Measurements from ENCODE around the gene TM4SF1.

Gene TM4SF1

GRCh38 chr3:149376718-149377407, 586 bp downstream of the TM4SF1 start:
- in situ Hi-C loops (cut with MboI; ENCODE audit: low sequenced_read_pairs), result no loop called here

- in situ Hi-C loops (cut with MboI; ENCODE audit: low sequenced_read_pairs), result no loop called here
Observed at GRCh38 chr3:149375501-149376196, 1.8 kb downstream of the TM4SF1 start.

GRCh38 chr3:149374793-149375500, 2.5 kb downstream of the TM4SF1 start:
- in situ Hi-C loops (cut with MboI; ENCODE audit: low sequenced_read_pairs), result no loop called here

GRCh38 chr3:149374391-149374790, 3.1 kb downstream of the TM4SF1 start:
- in situ Hi-C loops (cut with MboI; ENCODE audit: low sequenced_read_pairs), result no loop called here

- in situ Hi-C loops (cut with MboI; ENCODE audit: low sequenced_read_pairs), result no loop called here
Observed at GRCh38 chr3:149373235-149374125, 4.0 kb downstream of the TM4SF1 start.

- in situ Hi-C loops (cut with MboI; ENCODE audit: low sequenced_read_pairs), result no loop called here
Observed at GRCh38 chr3:149371723-149372114, 5.7 kb downstream of the TM4SF1 start.

- in situ Hi-C loops (cut with MboI; ENCODE audit: low sequenced_read_pairs), result no loop called here
Observed at GRCh38 chr3:149371001-149371722, 6.3 kb downstream of the TM4SF1 start.

- in situ Hi-C loops (cut with MboI; ENCODE audit: low sequenced_read_pairs), result no loop called here
Observed at GRCh38 chr3:149369991-149370866, 7.2 kb downstream of the TM4SF1 start.

GRCh38 chr3:149368674-149369497, 8.6 kb downstream of the TM4SF1 start:
- in situ Hi-C loops (cut with MboI; ENCODE audit: low sequenced_read_pairs), result no loop called here

- in situ Hi-C loops (cut with MboI; ENCODE audit: low sequenced_read_pairs), result no loop called here
Observed at GRCh38 chr3:149368201-149368673, 9.2 kb downstream of the TM4SF1 start.

- in situ Hi-C loops (cut with MboI; ENCODE audit: low sequenced_read_pairs), result no loop called here
Observed at GRCh38 chr3:149366941-149367840, 10.3 kb downstream of the TM4SF1 start.

- in situ Hi-C loops (cut with MboI; ENCODE audit: low sequenced_read_pairs), result no loop called here
Observed at GRCh38 chr3:149366031-149366430, 11.4 kb downstream of the TM4SF1 start.

- in situ Hi-C loops (cut with MboI; ENCODE audit: low sequenced_read_pairs), result no loop called here
Observed at GRCh38 chr3:149364624-149365023, 12.8 kb downstream of the TM4SF1 start.

- in situ Hi-C loops (cut with MboI; ENCODE audit: low sequenced_read_pairs), result no loop called here
Observed at GRCh38 chr3:149363053-149363452, 14.4 kb downstream of the TM4SF1 start.

- in situ Hi-C loops (cut with MboI; ENCODE audit: low sequenced_read_pairs), result no loop called here
Observed at GRCh38 chr3:149362366-149362765, 15.1 kb downstream of the TM4SF1 start.

GRCh38 chr3:149356630-149357029, 20.8 kb downstream of the TM4SF1 start:
- in situ Hi-C loops (cut with MboI; ENCODE audit: low sequenced_read_pairs), result no loop called here

GRCh38 chr3:149356044-149356592, 21.3 kb downstream of the TM4SF1 start:
- in situ Hi-C loops (cut with MboI; ENCODE audit: low sequenced_read_pairs), result no loop called here

Measured in HL-60/S4 treated with retinoic acid at 250 ng/mL for 4 days and 3 days (cell line).